Activated CD8-positive, alpha-beta memory T cell treated with anti-CD3 and anti-CD28 coated beads, Interleukin-2, amount 50 U/mL, for 4 hours (primary cell): ENCODE results near the gene AANAT.
A peak's percentile ranks its signal among the peaks of the same experiment; 100 is the strongest.

ENCODE experiments used
- DNase-seq: peaks from one replicate; pipeline ENCODE4 v3.0.0-alpha.2; 2020

AANAT gene

GRCh38 chr17:76442341-76443338 is 24.8 kb upstream of the AANAT start:
- DNase-seq: no peak

GRCh38 chr17:76444518-76445311 is 22.7 kb upstream of the AANAT start:
- no peak for DNase-seq

- no peak for DNase-seq
Observed at GRCh38 chr17:76445697-76446448, 21.5 kb upstream of the AANAT start.

- no peak for DNase-seq
Observed at GRCh38 chr17:76446449-76447231, 20.8 kb upstream of the AANAT start.

- no peak for DNase-seq
Observed at GRCh38 chr17:76447931-76448652, 19.3 kb upstream of the AANAT start.

GRCh38 chr17:76449126-76449525 is 18.3 kb upstream of the AANAT start:
- DNase-seq: no peak

GRCh38 chr17:76451506-76451905 is 15.9 kb upstream of the AANAT start:
- no peak for DNase-seq

GRCh38 chr17:76452127-76452659 is 15.2 kb upstream of the AANAT start:
- DNase-seq: no peak

GRCh38 chr17:76452660-76453430 is 14.6 kb upstream of the AANAT start, which contains the start of gene UBE2O:
Gene UBE2O (minus strand): TSS chr17:76453152. CDS start chr17:76453141, 11 bp downstream.
- peak; percentile 93 for DNase-seq

- no peak for DNase-seq
Observed at GRCh38 chr17:76453431-76453743, 14.0 kb upstream of the AANAT start.

- no peak for DNase-seq
Observed at GRCh38 chr17:76458580-76459490, 8.6 kb upstream of the AANAT start.

GRCh38 chr17:76459674-76460073 is 7.7 kb upstream of the AANAT start:
- no peak for DNase-seq

GRCh38 chr17:76461765-76462555 is 5.4 kb upstream of the AANAT start:
- DNase-seq: no peak

- no peak for DNase-seq
Observed at GRCh38 chr17:76462556-76463290, 4.7 kb upstream of the AANAT start.

GRCh38 chr17:76466775-76467130 is 650 bp upstream of the AANAT start:
- no peak for DNase-seq

- no peak for DNase-seq
Observed at GRCh38 chr17:76467809-76468633, 618 bp downstream of the AANAT start.

- DNase-seq: no peak
Observed at GRCh38 chr17:76468634-76469010, 1.2 kb downstream of the AANAT start.
